ENCODE results near the gene NCOR2. TPM values are rescaled to one million over a fixed set of nuclear protein-coding genes. Genes with fewer than 3 reads are reported as not detected.

Gene NCOR2
- polyA plus RNA-seq, 1 donor, result 146 TPM

- DNase-seq, result no peak
These were observed 25.1 kb downstream of the NCOR2 start for GRCh38 chr12:124542021-124542949.

- no peak for DNase-seq
These were observed 26.1 kb downstream of the NCOR2 start for GRCh38 chr12:124541322-124541721.

- DNase-seq, result no peak
These were observed 28.0 kb downstream of the NCOR2 start for GRCh38 chr12:124539084-124540041.

- no peak for DNase-seq
These were observed 29.0 kb downstream of the NCOR2 start for GRCh38 chr12:124538194-124539082.

- DNase-seq, result no peak
These were observed 29.8 kb downstream of the NCOR2 start for GRCh38 chr12:124537525-124538193.

GRCh38 chr12:124536641-124537040 is 30.8 kb downstream of the NCOR2 start:
- no peak for DNase-seq

GRCh38 chr12:124534776-124535740 is 32.4 kb downstream of the NCOR2 start:
- no peak for DNase-seq

GRCh38 chr12:124533456-124533855 is 34.0 kb downstream of the NCOR2 start:
- no peak for DNase-seq

- no peak for DNase-seq
These were observed 34.4 kb downstream of the NCOR2 start for GRCh38 chr12:124532967-124533366.

- no peak for DNase-seq
These were observed 35.1 kb downstream of the NCOR2 start for GRCh38 chr12:124532331-124532750.

GRCh38 chr12:124531906-124532305 is 35.5 kb downstream of the NCOR2 start:
- DNase-seq, result no peak

GRCh38 chr12:124531281-124531745 is 36.1 kb downstream of the NCOR2 start:
- no peak for DNase-seq

GRCh38 chr12:124530637-124531263 is 36.7 kb downstream of the NCOR2 start:
- no peak for DNase-seq

GRCh38 chr12:124529565-124530276 is 37.7 kb downstream of the NCOR2 start:
- DNase-seq, result no peak

- no peak for DNase-seq
These were observed 39.4 kb downstream of the NCOR2 start for GRCh38 chr12:124527861-124528561.

GRCh38 chr12:124525927-124526692 is 41.3 kb downstream of the NCOR2 start:
- no peak for DNase-seq

GRCh38 chr12:124525455-124525854 is 42.0 kb downstream of the NCOR2 start:
- DNase-seq, result no peak

Measured in hindlimb muscle (tissue), 1 donor.